HG02763 (cell line): ENCODE data around the gene DEFB131A.
"Not testable (repeated sequence)": the region's sequence is repeated elsewhere in the genome, so short reads cannot be mapped to it uniquely, and the experiment has no call there.

ENCODE experiments used
- ATAC-seq: cut with Tn5 transposase; IDR thresholded peaks from one replicate; pipeline ENCODE4 v1.9.1; 2021; ENCODE audit warnings: mild to moderate bottlenecking, moderate library complexity; ENCODE audit not compliant: unreplicated experiment

Gene DEFB131A, protein sequence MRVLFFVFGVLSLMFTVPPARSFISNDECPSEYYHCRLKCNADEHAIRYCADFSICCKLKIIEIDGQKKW

GRCh38 chr4:9444114-9444513, at the start of gene DEFB131A:
Gene DEFB131A (plus strand): TSS chr4:9444414. CDS start chr4:9444534, 120 bp downstream.
- ATAC-seq, result not testable (repeated sequence)

GRCh38 chr4:9405774-9406173, 38.4 kb upstream of the DEFB131A start:
- not testable (repeated sequence) for ATAC-seq

DNA sequence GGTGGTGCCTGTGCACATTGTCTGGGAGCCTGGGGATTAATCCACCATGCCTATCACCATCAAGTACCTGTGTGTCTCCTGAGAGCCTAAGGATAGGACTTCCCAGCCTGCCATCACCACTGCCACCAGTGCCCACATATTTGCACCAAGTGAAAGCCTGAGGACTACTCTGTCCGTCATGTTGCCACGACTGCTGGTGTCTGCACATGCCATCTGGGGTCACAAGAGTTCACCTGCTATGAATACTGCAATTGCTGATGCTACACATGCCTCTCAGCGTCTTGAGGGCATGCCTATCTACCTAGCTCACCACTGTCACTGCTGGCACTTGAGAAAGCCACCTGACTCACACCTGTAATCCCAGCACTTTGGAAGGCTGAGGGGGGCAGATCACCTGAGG, 37.7 kb upstream of the DEFB131A start:
- ATAC-seq, result not testable (repeated sequence)

DNA sequence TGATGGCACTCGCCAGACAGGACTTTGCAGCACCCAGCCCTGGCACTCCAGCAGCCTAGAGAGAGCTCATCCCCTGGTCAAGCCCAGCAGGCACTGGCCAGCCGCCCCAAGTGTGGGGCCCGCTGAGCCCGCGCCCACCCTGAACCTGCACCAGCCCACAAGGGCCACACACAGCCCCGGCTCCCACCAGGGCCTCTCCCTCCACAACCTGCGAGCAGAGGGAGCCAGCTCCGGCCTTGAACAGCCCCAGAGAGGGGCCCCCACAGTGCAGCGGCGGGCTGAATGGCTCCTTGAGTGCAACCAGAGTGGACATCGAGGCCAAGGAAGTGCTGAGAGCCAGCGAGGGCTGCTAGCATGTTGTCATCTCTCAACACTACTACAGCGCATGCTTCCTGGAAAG, 34.4 kb upstream of the DEFB131A start:
- ATAC-seq, result no peak

- ATAC-seq, result not testable (repeated sequence)
Observed at GRCh38 chr4:9421884-9422455, 22.2 kb upstream of the DEFB131A start.

DNA sequence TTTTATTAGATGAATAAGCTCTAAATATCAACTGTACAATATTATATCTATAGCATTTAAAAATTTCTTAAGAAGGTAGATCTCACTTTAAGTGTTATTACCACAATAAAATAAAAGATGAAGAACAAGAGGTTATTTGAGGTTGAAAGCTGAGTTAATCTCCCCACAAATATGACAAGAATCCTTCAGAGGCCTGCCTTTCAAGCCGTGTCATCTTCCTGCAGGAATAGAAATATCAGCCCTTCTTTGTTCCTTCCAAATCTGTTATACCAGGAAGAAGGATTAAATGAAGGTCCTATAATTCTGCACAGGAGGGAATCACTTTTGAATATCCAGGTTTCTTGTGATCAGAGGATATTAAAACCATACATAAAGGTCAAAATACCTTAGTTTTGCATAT, 18.3 kb upstream of the DEFB131A start:
- not testable (repeated sequence) for ATAC-seq

DNA sequence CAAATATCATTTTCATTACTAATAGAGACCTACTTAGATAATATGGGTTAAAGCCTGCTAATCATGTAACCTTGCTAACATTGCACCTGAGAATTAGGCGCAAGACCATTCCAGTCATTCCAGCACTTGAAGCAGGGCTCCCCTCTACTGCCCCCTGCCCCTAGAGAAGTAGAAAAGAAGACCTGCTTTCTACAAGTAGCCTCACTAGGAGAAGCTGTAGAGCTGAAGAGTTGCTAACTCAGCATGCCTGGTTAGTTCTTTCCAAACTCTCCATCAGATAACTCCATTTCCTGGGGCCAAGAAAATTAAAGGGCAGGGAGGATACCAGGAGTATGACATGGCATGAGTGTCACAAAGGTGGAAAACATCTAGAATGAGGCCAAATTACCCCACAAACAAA, 14.2 kb upstream of the DEFB131A start:
- not testable (repeated sequence) for ATAC-seq

- not testable (repeated sequence) for ATAC-seq
Observed at GRCh38 chr4:9433320-9433719, 10.9 kb upstream of the DEFB131A start.

DNA sequence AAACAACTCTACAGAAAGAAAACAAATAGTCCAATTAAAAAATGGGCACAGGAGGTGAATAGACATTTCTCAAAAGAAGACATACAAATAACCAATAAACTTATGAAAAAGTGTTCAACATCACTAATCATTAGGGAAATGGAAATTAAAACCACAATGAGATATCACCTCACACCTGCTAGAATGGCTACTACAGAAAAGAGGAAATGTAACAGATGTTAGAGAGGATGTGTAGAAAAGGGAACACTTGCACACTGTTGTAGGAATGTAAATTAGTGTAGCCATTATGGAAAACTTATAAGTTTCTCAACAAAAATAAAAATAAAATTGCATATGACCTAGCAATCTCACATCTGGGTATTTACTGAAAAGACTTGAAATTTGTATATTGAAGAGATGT, 7.5 kb upstream of the DEFB131A start:
- ATAC-seq, result not testable (repeated sequence)

- ATAC-seq, result not testable (repeated sequence)
Observed at GRCh38 chr4:9442355-9442754, 1.9 kb upstream of the DEFB131A start.

DNA sequence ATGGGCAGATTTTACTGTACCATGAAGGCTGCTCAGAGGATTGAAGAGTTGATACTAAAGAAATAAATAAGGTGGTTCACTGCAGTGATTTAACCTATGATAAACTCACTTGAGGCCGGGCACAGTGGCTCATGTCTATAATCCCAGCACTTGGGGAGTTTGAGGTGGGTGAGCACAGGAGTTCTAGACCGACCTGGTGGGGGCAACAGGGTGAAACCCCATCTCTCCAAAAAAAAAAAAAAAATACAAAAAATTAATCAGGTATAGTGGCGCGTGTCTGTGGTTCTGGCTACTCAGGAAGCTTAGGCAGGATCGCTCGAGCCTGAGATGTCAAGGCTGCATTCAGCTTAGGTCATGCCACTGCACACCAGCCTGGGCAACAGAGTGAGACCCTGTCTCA, 467 bp downstream of the DEFB131A start:
- not testable (repeated sequence) for ATAC-seq

GRCh38 chr4:9452251-9452650, 8.0 kb downstream of the DEFB131A start:
- not testable (repeated sequence) for ATAC-seq

DNA sequence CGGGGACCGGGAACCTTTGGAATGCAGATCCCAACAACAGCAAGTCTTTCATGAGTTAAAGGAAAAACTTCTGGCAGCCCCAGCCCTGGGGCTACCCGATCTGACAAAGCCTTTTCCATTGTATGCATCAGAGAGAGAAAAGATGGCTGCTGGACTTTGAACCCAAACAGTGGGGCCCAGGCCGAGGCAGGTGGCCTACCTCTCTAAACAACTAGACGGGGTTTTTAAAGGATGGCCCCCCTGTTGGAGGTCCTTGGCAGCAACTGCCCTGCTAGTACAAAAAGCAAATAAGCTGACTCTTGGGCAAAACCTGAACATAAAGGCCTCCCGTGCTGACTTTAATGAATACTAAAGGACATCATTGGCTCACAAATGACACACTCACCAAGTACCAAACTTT, 10.1 kb downstream of the DEFB131A start:
- ATAC-seq, result not testable (repeated sequence)

GRCh38 chr4:9455046-9455445, 10.8 kb downstream of the DEFB131A start:
- not testable (repeated sequence) for ATAC-seq

DNA sequence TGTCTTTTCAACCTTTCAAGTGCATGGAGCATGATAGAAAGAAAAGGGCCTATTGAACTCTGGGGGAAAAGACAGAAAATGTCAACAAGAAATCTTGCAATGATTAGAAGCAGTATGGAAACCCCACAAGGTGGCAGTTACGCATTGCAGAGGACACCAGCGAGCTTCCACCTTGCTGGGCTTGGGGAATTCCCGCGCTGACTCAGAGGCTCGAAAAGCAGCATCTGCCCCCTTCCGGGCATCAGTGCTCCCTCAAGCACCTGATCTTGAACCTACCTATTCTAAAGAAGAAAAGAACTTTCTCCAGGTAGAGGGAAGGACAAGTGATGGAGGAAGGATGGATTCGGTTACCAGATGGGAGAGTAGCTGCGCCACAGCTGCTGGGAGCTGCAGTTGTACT, 35.3 kb downstream of the DEFB131A start:
- ATAC-seq, result not testable (repeated sequence)

DNA sequence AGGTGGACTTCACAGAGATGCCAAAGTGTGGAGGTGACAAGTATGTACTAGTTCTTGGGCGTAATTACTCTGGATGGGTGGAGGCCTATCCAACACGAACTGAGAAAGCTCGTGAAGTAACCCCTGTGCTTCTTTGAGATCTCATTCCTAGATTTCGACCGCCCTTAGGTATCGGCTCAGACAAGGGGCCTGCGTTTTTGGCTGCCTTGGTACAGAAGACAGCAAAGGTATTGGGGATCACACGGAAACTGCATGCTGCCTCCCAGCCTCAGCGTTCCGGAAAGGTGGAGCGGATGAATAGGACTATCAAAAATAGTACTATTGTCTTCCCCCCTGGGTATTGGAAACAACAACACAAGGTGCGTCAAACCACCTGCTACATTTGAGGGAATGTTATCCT, 35.9 kb downstream of the DEFB131A start:
- ATAC-seq, result not testable (repeated sequence)

GRCh38 chr4:9482871-9483270, 38.7 kb downstream of the DEFB131A start:
- ATAC-seq, result not testable (repeated sequence)

DNA sequence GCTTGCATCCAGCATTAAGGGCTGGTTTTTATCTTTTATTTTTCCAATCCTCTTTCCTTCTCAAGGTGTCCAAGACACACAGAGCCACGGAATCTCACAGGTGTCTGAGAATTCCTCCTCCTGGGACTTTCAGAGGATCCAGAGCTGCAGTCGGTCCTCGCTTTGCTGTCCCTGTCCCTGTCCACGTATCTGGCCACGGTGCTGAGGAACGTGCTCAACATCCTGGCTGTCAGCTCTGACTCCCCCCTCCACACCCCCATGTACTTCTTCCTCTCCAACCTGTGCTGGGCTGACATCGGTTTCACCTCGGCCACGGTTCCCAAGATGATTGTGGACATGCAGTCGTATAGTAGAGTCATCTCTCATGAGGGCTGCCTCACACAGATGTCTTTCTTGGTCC, 39.5 kb downstream of the DEFB131A start:
- not testable (repeated sequence) for ATAC-seq

- not testable (repeated sequence) for ATAC-seq
Observed at GRCh38 chr4:9486880-9487279, 42.7 kb downstream of the DEFB131A start.

GRCh38 chr4:9488796-9489195, 44.6 kb downstream of the DEFB131A start:
- not testable (repeated sequence) for ATAC-seq

GRCh38 chr4:9490496-9490895, 46.3 kb downstream of the DEFB131A start:
- ATAC-seq, result not testable (repeated sequence)

- not testable (repeated sequence) for ATAC-seq
Observed at GRCh38 chr4:9490986-9491385, 46.8 kb downstream of the DEFB131A start.

- ATAC-seq, result not testable (repeated sequence)
Observed at GRCh38 chr4:9493589-9493988, 49.4 kb downstream of the DEFB131A start.
